ENCODE measurements around the gene FZD10. TPM values are rescaled to one million over a fixed set of nuclear protein-coding genes. Genes with fewer than 3 reads are reported as not detected.
A peak's percentile ranks its signal among the peaks of the same experiment; 100 is the strongest.

The FZD10 gene
- total and polyA plus RNA-seq, 2 of the 8 experiments (the other 6 are each of a cell fraction or from before 2014, with no cell fraction given): 0.11 to 0.60 TPM

DNA sequence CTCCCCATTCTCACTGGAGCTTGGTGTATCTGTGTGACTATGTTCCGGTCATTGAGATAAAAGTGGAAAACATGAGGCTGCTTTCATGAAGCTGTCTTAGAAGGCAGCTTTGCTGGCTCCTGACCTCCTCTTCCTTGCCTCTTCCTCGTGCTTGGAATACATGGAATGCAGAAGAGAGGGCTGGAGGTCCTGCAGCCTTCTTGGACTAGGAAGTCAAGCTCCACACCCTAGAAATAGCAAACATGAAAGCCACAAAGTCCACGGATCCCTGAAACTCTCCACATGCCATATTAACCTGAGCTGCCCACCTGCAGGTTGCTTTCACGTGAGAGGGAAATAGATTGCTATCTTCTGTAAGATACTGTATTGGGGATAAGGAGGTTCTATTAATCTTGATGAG, 51.0 kb downstream of the FZD10 start:
- CTCF ChIA-PET (ENCODE audit: partially characterized antibody): interaction anchor here (0.6 to 2.6 kb wide), 9 partner anchors 10 to 1612 kb away, joined by 3 to 12 read pairs (median 4); no protein-coding TSS in a partner anchor
- no peaks in the 10 kb centered on the region for H3K79me1 ChIP-seq (ENCODE audit: low read depth, low read length)
- no peak overlapping the region for H2BK20ac ChIP-seq (ENCODE audit: low read length)
- no peak overlapping the region for H3K4ac ChIP-seq (replicated peaks; ENCODE audit: insufficient read length, low read depth, low read length)
- H3K56ac ChIP-seq (replicated peaks; ENCODE audit: insufficient read length, low read depth, low read length): no peak overlapping the region
- H3K4me2 ChIP-seq (ENCODE audit: insufficient read depth in 1 of 2, low read depth in 2 of 2, low read length in 2 of 2): no peak overlapping the region
- no peak overlapping the region for H2BK12ac ChIP-seq (ENCODE audit: low read depth, low read length)
- no peak overlapping the region for H3K23ac ChIP-seq (ENCODE audit: insufficient read length)
- no peak overlapping the region for H4K8ac ChIP-seq (ENCODE audit: extremely low read depth, insufficient read depth, low read length)
- H3K23me2 ChIP-seq (ENCODE audit: low read depth, low read length): no peaks in the 10 kb centered on the region
- TF ChIP-seq, protein P1, sequence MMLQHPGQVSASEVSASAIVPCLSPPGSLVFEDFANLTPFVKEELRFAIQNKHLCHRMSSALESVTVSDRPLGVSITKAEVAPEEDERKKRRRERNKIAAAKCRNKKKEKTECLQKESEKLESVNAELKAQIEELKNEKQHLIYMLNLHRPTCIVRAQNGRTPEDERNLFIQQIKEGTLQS (IDR thresholded peaks at IDR 0.05; ENCODE audit: insufficient read depth, low read depth, low read length): no peak
- 0 out of 2 replicates have a peak, but pooled peaks have one; percentile 49 for TF ChIP-seq KDM1A (IDR thresholded peaks at IDR 0.05; ENCODE audit: borderline replicate concordance, low read length)
- H3K36me3 ChIP-seq (ENCODE audit: control insufficient read depth in 2 of 4, insufficient read depth in 4 of 4, low read length in 3 of 4): no peaks in the 10 kb centered on the region
- no peaks in the 10 kb centered on the region for H3K4me1 ChIP-seq (replicated peaks in 1 of 4; ENCODE audit: control insufficient read depth in 3 of 4, insufficient read depth in 4 of 4, low read length in 3 of 4)
- no peak overlapping the region for H3K4me3 ChIP-seq (ENCODE audit: extremely low read depth in 1 of 4, insufficient read depth in 2 of 4, low read depth in 3 of 4, low read length in 4 of 4)
- H4K5ac ChIP-seq (ENCODE audit: insufficient read length, low read depth, low read length): no peak overlapping the region
- no peak overlapping the region for H3K27ac ChIP-seq (ENCODE audit: low read depth, low read length)
- H3K79me2 ChIP-seq (ENCODE audit: control insufficient read depth in 1 of 2, insufficient read depth in 2 of 2, low read length in 2 of 2): no peaks in the 10 kb centered on the region
- H3K9ac ChIP-seq (replicated peaks in 1 of 4; ENCODE audit: extremely low read depth in 1 of 4, low read depth in 3 of 4, low read length in 3 of 4): no peak overlapping the region
- no peak overlapping the region for H2BK15ac ChIP-seq (ENCODE audit: low read length)
- H2BK5ac ChIP-seq (ENCODE audit: low read depth, low read length): no peak overlapping the region
- no peak overlapping the region for H2AK5ac ChIP-seq (ENCODE audit: low read depth, low read length)
- H3K18ac ChIP-seq (ENCODE audit: extremely low read depth, low read length): no peak overlapping the region
- WGBS, 2 experiments (ENCODE audit: extremely low coverage in 1 of 2, insufficient coverage in 1 of 2, insufficient read length in 1 of 2, insufficient replicate concordance in 2 of 2, low coverage in 1 of 2, low lambda C conversion rate in 2 of 2, missing lambda C conversion rate in 1 of 2): 92% methylated on average over 4 of the region's 4 CpGs; no CpG with 5 or more reads in 1 of the 2 experiments
- DNase-seq (ENCODE audit: low read depth in 1 of 2, low spot score in 2 of 2): no peak
- no peaks in the 10 kb centered on the region for H4K20me1 ChIP-seq (replicated peaks in 1 of 2; ENCODE audit: control insufficient read depth in 1 of 2, insufficient read depth in 2 of 2, low read length in 2 of 2)
- no peak for FAIRE-seq
- no peak overlapping the region for H2AFZ ChIP-seq (ENCODE audit: low read length)
- no peak overlapping the region for H4K91ac ChIP-seq (replicated peaks; ENCODE audit: insufficient read length, low read length)
- no peak overlapping the region for H2BK120ac ChIP-seq (replicated peaks; ENCODE audit: low read depth, low read length)
- peaks cover 0 to 44% (median 20%) of the 10 kb centered on the region in 4 experiments; a peak in 6 of 7 replicates for H3K27me3 ChIP-seq (replicated peaks in 1 of 4; ENCODE audit: control insufficient read depth in 3 of 4, extremely low read depth in 1 of 4, insufficient read depth in 3 of 4, low read length in 3 of 4)
- POLR2A ChIA-PET (ENCODE audit: partially characterized antibody): interaction anchor here (0.6 kb wide), 1 partner anchor 807 kb away, joined by 3 read pairs; no protein-coding TSS in a partner anchor
- H3K9me3 ChIP-seq (ENCODE audit: insufficient read depth in 2 of 2, low read depth in 1 of 2, low read length in 1 of 2): no peaks in the 10 kb centered on the region; a peak in 1 of 4 replicates
- H3K14ac ChIP-seq (ENCODE audit: insufficient read length): no peak overlapping the region
